GM23338 (cell line): ENCODE data around the gene MYRFL. TPM values are rescaled to one million over a fixed set of nuclear protein-coding genes. Genes with fewer than 3 reads are reported as not detected.

Source experiments
- ATAC-seq: fragments of 200-7000 bp; cut with Tn5 transposase; 3 replicates; pipeline ENCODE4 v1.9.1; 2020
- DNase-seq: peaks from one replicate; pipeline ENCODE4 v3.0.0-alpha.2; 2015; ENCODE audit warnings: low spot score
- H2AFZ ChIP-seq: fragments of 200-600 bp; sonication (generic); 2 replicates; pipeline ENCODE4 v1.8.0; 2016; ENCODE audit warnings: antibody characterized with exemption, mild to moderate bottlenecking, moderate library complexity
- H3F3A ChIP-seq: fragments of 200-600 bp; sonication (generic); replicated peaks from 2 replicates; pipeline ENCODE4 v1.8.0; 2017; ENCODE audit warnings: antibody characterized with exemption, mixed run types, low read depth
- H3K27ac ChIP-seq: fragments of 200-600 bp; sonication (generic); 2 replicates; pipeline ENCODE4 v1.6.1; 2016; ENCODE audit warnings: low read depth
- H3K27me3 ChIP-seq: fragments of 200-600 bp; sonication (generic); 2 replicates; pipeline ENCODE4 v1.8.0; 2016; ENCODE audit warnings: mild to moderate bottlenecking, mixed run types, moderate library complexity; ENCODE audit not compliant: insufficient read depth
- H3K36me3 ChIP-seq: fragments of 200-600 bp; sonication (generic); 2 replicates; pipeline ENCODE4 v1.8.0; 2016; ENCODE audit warnings: mild to moderate bottlenecking; ENCODE audit not compliant: insufficient read depth
- H3K4me1 ChIP-seq: fragments of 200-600 bp; sonication (generic); 2 replicates; pipeline ENCODE4 v1.8.0; 2016; ENCODE audit warnings: mild to moderate bottlenecking, moderate library complexity; ENCODE audit not compliant: insufficient read depth
- H3K4me2 ChIP-seq: fragments of 200-600 bp; sonication (generic); 2 replicates; pipeline ENCODE4 v1.7.1; 2017; ENCODE audit warnings: mixed run types
- H3K4me3 ChIP-seq: fragments of 200-600 bp; sonication (generic); 2 replicates; pipeline ENCODE4 v1.6.1; 2016; ENCODE audit warnings: mixed run types
- H3K79me2 ChIP-seq: fragments of 200-600 bp; sonication (generic); replicated peaks from 2 replicates; pipeline ENCODE4 v1.8.0; 2017; ENCODE audit warnings: mild to moderate bottlenecking; ENCODE audit not compliant: insufficient read depth
- H3K9me2 ChIP-seq: fragments of 200-600 bp; sonication (generic); 2 replicates; pipeline ENCODE4 v1.8.0; 2017; ENCODE audit not compliant: insufficient read depth
- H4K20me1 ChIP-seq: fragments of 200-600 bp; sonication (generic); replicated peaks from 2 replicates; pipeline ENCODE4 v1.8.0; 2017; ENCODE audit warnings: mild to moderate bottlenecking; ENCODE audit not compliant: insufficient read depth
- H3K27ac Mint-ChIP-seq: 2 replicates; pipeline ENCODE4 v1.8.0; 2020; ENCODE audit warnings: inconsistent platforms, mild to moderate bottlenecking, moderate library complexity, mixed read lengths
- H3K27me3 Mint-ChIP-seq: 3 replicates; pipeline ENCODE4 v1.8.0; 2022; ENCODE audit warnings: low read depth, mild to moderate bottlenecking, moderate library complexity, mixed read lengths, inconsistent platforms; ENCODE audit not compliant: insufficient read depth, poor library complexity
- H3K36me3 Mint-ChIP-seq: 3 replicates; pipeline ENCODE4 v1.8.0; 2021; ENCODE audit warnings: low read depth, mild to moderate bottlenecking, inconsistent platforms, moderate library complexity, mixed read lengths
- H3K4me1 Mint-ChIP-seq: 3 replicates; pipeline ENCODE4 v1.8.0; 2020; ENCODE audit warnings: mild to moderate bottlenecking, inconsistent platforms, mixed read lengths
- H3K4me3 Mint-ChIP-seq: 3 replicates; pipeline ENCODE4 v1.8.0; 2021; ENCODE audit warnings: moderate library complexity, mild to moderate bottlenecking, inconsistent platforms, mixed read lengths
- H3K9me3 Mint-ChIP-seq: 3 replicates; pipeline ENCODE4 v1.8.0; 2020; ENCODE audit warnings: moderate library complexity, mild to moderate bottlenecking, inconsistent platforms, mixed read lengths
- CREB1 ChIP-seq: fragments of 250-450 bp; sonication (Bioruptor Pico); IDR thresholded peaks from 2 replicates; pipeline ENCODE4 v1.5.0; 2020; ENCODE audit warnings: low read depth, mild to moderate bottlenecking, moderate library complexity
- EZH2 ChIP-seq: fragments of 200-600 bp; sonication (generic); IDR thresholded peaks from one replicate; pipeline ENCODE4 v1.8.0; 2017; ENCODE audit warnings: antibody characterized with exemption, mild to moderate bottlenecking, low read depth; ENCODE audit not compliant: unreplicated experiment
- ZNF114 ChIP-seq: fragments of 250-450 bp; sonication (Bioruptor Pico); IDR thresholded peaks from 2 replicates; pipeline ENCODE4 v1.5.0; 2020; ENCODE audit warnings: mild to moderate bottlenecking, moderate library complexity
- ZNF331 ChIP-seq: fragments of 250-450 bp; sonication (Bioruptor Pico); IDR thresholded peaks from 2 replicates; pipeline ENCODE4 v1.5.0; 2020; ENCODE audit warnings: low read depth, mild to moderate bottlenecking, moderate library complexity
- polyA plus RNA-seq: library from polyadenylated mRNA; unstranded; fragments of >200 nt; fragmentation: Nextera tagmentation; extraction: Ambion mirVana; gene quantifications from 2 replicates; pipeline ENCODE4 v1.2.1, GENCODE V29; 2016
- total RNA-seq: library from RNA; depleted of rRNA; stranded (reverse); fragments of >200 nt; shearing (Covaris generic); gene quantifications from 2 replicates; pipeline ENCODE4 v1.2.3, GENCODE V29; 2014
- TF ChIP-seq, protein P1 (sequence below): IDR thresholded peaks from 2 replicates; pipeline ENCODE4 v1.6.1; 2016; ENCODE audit warnings: antibody characterized with exemption
- TF ChIP-seq, protein P2 (sequence below): fragments of 250-450 bp; sonication (Bioruptor Pico); IDR thresholded peaks from 2 replicates; pipeline ENCODE4 v1.5.0; 2020; ENCODE audit warnings: mild to moderate bottlenecking, moderate library complexity
- TF ChIP-seq, protein P3 (sequence below): IDR thresholded peaks from one replicate; pipeline ENCODE4 v1.6.1; 2018; ENCODE audit warnings: antibody characterized with exemption; ENCODE audit not compliant: unreplicated experiment

MYRFL gene
- total and polyA plus RNA-seq, 2 experiments from 2014 or later = 2.3 to 2.8 TPM

DNA sequence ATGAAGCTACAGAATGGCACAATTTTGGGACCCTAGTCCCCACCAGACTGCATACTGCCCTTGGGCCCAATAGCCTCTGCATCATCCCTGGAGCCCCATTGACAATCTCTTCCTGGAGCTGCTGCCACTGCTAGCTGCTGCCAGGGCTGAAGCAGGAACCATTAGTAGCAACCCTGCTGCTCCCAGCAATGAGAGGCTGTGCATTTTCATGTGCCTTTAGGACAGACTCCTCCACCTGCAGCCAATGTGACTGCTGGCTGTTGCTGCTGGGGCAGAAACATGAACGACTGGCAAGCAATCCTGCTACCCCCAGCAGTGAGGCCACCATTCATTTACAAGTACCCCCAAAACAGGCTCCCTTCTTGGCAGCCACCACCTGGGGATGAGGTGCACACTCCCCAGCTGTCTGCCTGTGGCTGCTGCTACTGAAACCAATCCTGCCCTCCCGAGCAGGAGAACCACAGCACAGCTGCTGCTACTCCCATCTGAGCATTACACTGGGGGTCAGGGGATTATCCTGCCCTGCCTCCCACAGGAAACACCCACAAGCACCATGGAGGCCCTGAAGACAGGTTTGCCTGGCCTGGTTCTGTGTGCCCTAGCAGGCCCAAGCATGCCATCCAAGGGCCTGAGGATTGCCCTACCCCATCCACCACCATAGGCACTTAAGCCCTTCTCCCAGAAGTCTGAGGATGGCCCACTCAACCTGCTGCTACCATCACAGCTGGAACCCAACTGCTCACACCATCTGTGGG is 181.0 kb downstream of the MYRFL start:
- H3K27ac ChIP-seq = no peak overlapping the region
- DNase-seq = no peak
- Mint-ChIP-seq H3K27ac (no peak overlapping the region), H3K36me3 (peaks cover 19% of the 10 kb centered on the region; the same call in 1 of the 3 replicates), H3K27me3 (peaks cover 2% of the 10 kb centered on the region), H3K4me3 (no peak overlapping the region), H3K9me3 (peaks cover 11% of the 10 kb centered on the region; the same call in 2 of the 3 replicates), H3K4me1 (0 out of 3 replicates have a peak, but pooled peaks cover 4% of the 10 kb centered on the region)
- no peak overlapping the region for H2AFZ ChIP-seq
- H3K27me3 ChIP-seq = no peaks in the 10 kb centered on the region
- no peaks in the 10 kb centered on the region for H3K79me2 ChIP-seq
- H3K36me3 ChIP-seq = peaks cover 4% of the 10 kb centered on the region; the same call in 1 of the 2 replicates
- H3F3A ChIP-seq = no peaks in the 10 kb centered on the region
- H3K4me1 ChIP-seq = no peaks in the 10 kb centered on the region
- H3K4me3 ChIP-seq = no peak overlapping the region
- no peak for ATAC-seq
- no peaks in the 10 kb centered on the region for H4K20me1 ChIP-seq
- H3K4me2 ChIP-seq = no peak overlapping the region
- TF ChIP-seq, protein P1, sequence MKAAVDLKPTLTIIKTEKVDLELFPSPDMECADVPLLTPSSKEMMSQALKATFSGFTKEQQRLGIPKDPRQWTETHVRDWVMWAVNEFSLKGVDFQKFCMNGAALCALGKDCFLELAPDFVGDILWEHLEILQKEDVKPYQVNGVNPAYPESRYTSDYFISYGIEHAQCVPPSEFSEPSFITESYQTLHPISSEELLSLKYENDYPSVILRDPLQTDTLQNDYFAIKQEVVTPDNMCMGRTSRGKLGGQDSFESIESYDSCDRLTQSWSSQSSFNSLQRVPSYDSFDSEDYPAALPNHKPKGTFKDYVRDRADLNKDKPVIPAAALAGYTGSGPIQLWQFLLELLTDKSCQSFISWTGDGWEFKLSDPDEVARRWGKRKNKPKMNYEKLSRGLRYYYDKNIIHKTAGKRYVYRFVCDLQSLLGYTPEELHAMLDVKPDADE = no peak
- H3K9me2 ChIP-seq = no peaks in the 10 kb centered on the region; the same call in none of the 2 replicates

DNA sequence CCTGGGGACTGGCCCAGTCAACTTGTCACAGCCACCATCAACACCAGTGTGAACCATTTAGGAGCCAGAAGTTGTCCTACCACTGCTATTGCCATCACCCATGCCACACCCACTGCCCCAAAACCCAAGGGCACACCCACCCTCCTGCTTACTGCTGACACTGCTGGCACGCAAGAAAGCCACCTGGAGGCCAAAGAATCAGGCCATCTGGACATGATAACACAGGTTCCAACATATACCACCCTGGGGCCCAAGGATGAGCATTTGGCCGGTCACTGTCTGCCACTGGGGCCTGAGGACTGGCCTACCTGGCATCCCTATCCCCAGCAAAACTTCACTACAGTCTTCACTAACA is 181.6 kb downstream of the MYRFL start:
- H3K4me2 ChIP-seq = no peak overlapping the region
- Mint-ChIP-seq H3K9me3 (peaks cover 11% of the 10 kb centered on the region; the same call in 2 of the 3 replicates), H3K27ac (no peak overlapping the region), H3K4me3 (no peak overlapping the region), H3K36me3 (peaks cover 19% of the 10 kb centered on the region; the same call in 1 of the 3 replicates), H3K27me3 (peaks cover 2% of the 10 kb centered on the region), H3K4me1 (peaks cover 4% of the 10 kb centered on the region; the same call in 1 of the 3 replicates)
- ATAC-seq = no peak
- no peak overlapping the region for H2AFZ ChIP-seq
- no peak overlapping the region for H3K4me3 ChIP-seq
- H4K20me1 ChIP-seq = no peaks in the 10 kb centered on the region
- H3K27ac ChIP-seq = no peak overlapping the region
- no peaks in the 10 kb centered on the region; the same call in 1 of the 2 replicates for H3K9me2 ChIP-seq
- H3F3A ChIP-seq = no peaks in the 10 kb centered on the region
- H3K27me3 ChIP-seq = no peaks in the 10 kb centered on the region
- no peaks in the 10 kb centered on the region for H3K4me1 ChIP-seq
- no peak for DNase-seq
- no peaks in the 10 kb centered on the region for H3K79me2 ChIP-seq
- peaks cover 4% of the 10 kb centered on the region; the same call in 1 of the 2 replicates for H3K36me3 ChIP-seq
- TF ChIP-seq, protein P2, sequence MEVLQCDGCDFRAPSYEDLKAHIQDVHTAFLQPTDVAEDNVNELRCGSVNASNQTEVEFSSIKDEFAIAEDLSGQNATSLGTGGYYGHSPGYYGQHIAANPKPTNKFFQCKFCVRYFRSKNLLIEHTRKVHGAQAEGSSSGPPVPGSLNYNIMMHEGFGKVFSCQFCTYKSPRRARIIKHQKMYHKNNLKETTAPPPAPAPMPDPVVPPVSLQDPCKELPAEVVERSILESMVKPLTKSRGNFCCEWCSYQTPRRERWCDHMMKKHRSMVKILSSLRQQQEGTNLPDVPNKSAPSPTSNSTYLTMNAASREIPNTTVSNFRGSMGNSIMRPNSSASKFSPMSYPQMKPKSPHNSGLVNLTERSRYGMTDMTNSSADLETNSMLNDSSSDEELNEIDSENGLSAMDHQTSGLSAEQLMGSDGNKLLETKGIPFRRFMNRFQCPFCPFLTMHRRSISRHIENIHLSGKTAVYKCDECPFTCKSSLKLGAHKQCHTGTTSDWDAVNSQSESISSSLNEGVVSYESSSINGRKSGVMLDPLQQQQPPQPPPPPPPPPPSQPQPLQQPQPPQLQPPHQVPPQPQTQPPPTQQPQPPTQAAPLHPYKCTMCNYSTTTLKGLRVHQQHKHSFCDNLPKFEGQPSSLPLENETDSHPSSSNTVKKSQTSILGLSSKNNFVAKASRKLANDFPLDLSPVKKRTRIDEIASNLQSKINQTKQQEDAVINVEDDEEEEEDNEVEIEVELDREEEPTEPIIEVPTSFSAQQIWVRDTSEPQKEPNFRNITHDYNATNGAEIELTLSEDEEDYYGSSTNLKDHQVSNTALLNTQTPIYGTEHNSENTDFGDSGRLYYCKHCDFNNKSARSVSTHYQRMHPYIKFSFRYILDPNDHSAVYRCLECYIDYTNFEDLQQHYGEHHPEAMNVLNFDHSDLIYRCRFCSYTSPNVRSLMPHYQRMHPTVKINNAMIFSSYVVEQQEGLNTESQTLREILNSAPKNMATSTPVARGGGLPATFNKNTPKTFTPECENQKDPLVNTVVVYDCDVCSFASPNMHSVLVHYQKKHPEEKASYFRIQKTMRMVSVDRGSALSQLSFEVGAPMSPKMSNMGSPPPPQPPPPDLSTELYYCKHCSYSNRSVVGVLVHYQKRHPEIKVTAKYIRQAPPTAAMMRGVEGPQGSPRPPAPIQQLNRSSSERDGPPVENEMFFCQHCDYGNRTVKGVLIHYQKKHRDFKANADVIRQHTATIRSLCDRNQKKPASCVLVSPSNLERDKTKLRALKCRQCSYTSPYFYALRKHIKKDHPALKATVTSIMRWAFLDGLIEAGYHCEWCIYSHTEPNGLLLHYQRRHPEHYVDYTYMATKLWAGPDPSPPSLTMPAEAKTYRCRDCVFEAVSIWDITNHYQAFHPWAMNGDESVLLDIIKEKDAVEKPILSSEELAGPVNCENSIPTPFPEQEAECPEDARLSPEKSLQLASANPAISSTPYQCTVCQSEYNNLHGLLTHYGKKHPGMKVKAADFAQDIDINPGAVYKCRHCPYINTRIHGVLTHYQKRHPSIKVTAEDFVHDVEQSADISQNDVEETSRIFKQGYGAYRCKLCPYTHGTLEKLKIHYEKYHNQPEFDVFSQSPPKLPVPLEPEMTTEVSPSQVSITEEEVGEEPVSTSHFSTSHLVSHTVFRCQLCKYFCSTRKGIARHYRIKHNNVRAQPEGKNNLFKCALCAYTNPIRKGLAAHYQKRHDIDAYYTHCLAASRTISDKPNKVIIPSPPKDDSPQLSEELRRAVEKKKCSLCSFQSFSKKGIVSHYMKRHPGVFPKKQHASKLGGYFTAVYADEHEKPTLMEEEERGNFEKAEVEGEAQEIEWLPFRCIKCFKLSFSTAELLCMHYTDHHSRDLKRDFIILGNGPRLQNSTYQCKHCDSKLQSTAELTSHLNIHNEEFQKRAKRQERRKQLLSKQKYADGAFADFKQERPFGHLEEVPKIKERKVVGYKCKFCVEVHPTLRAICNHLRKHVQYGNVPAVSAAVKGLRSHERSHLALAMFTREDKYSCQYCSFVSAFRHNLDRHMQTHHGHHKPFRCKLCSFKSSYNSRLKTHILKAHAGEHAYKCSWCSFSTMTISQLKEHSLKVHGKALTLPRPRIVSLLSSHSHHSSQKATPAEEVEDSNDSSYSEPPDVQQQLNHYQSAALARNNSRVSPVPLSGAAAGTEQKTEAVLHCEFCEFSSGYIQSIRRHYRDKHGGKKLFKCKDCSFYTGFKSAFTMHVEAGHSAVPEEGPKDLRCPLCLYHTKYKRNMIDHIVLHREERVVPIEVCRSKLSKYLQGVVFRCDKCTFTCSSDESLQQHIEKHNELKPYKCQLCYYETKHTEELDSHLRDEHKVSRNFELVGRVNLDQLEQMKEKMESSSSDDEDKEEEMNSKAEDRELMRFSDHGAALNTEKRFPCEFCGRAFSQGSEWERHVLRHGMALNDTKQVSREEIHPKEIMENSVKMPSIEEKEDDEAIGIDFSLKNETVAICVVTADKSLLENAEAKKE = no peak
- TF ChIP-seq ZNF114 (CRISPR knock-in tag) (no peak), EZH2 (no peak), CREB1 (CRISPR knock-in tag) (no peak), ZNF331 (CRISPR knock-in tag) (no peak)
- TF ChIP-seq, protein P1 = no peak
- TF ChIP-seq, protein P3, sequence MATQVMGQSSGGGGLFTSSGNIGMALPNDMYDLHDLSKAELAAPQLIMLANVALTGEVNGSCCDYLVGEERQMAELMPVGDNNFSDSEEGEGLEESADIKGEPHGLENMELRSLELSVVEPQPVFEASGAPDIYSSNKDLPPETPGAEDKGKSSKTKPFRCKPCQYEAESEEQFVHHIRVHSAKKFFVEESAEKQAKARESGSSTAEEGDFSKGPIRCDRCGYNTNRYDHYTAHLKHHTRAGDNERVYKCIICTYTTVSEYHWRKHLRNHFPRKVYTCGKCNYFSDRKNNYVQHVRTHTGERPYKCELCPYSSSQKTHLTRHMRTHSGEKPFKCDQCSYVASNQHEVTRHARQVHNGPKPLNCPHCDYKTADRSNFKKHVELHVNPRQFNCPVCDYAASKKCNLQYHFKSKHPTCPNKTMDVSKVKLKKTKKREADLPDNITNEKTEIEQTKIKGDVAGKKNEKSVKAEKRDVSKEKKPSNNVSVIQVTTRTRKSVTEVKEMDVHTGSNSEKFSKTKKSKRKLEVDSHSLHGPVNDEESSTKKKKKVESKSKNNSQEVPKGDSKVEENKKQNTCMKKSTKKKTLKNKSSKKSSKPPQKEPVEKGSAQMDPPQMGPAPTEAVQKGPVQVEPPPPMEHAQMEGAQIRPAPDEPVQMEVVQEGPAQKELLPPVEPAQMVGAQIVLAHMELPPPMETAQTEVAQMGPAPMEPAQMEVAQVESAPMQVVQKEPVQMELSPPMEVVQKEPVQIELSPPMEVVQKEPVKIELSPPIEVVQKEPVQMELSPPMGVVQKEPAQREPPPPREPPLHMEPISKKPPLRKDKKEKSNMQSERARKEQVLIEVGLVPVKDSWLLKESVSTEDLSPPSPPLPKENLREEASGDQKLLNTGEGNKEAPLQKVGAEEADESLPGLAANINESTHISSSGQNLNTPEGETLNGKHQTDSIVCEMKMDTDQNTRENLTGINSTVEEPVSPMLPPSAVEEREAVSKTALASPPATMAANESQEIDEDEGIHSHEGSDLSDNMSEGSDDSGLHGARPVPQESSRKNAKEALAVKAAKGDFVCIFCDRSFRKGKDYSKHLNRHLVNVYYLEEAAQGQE = no peak
